GM12892 (cell line): ENCODE results near the gene RARB.

Experiments used
- DNase-seq: peaks from one replicate; pipeline ENCODE4 v3.0.0; 2011; ENCODE audit not compliant: insufficient read length
- FAIRE-seq: peaks from 2 replicates; lab custom pipeline; 2011; peaks lifted over from hg19 to GRCh38; lab: Jason Lieb, UNC
- POLR2A ChIP-seq: IDR thresholded peaks from 2 replicates; pipeline ENCODE4 v1.6.1; 2011; ENCODE audit warnings: low read depth, low read length, control low read depth
- POLR2AphosphoS5 ChIP-seq: IDR thresholded peaks from 2 replicates; pipeline ENCODE4 v1.6.1; 2011; ENCODE audit warnings: low read depth, low read length, control low read depth
- TAF1 ChIP-seq: IDR thresholded peaks from 2 replicates; pipeline ENCODE4 v1.6.1; 2011; ENCODE audit warnings: low read depth, mild to moderate bottlenecking, control low read depth, low read length, borderline replicate concordance

RARB gene

GRCh38 chr3:25438791-25439555 lies 10.9 kb downstream of the RARB start:
- TF ChIP-seq POLR2AphosphoS5 (no peak), POLR2A (no peak), TAF1 (no peak)
- FAIRE-seq (no peak), DNase-seq (no peak)

GRCh38 chr3:25441234-25441856 lies 13.3 kb downstream of the RARB start:
- FAIRE-seq (no peak), DNase-seq (no peak)
- TF ChIP-seq POLR2AphosphoS5 (no peak), POLR2A (no peak), TAF1 (no peak)

- TF ChIP-seq POLR2AphosphoS5: no peak
- no peak for TF ChIP-seq TAF1
- no peak for TF ChIP-seq POLR2A
- DNase-seq: no peak
- FAIRE-seq: no peak
Observed at GRCh38 chr3:25442486-25442885, 14.4 kb downstream of the RARB start.

- FAIRE-seq: no peak
- TF ChIP-seq POLR2AphosphoS5 (no peak), TAF1 (no peak), POLR2A (no peak)
Observed at GRCh38 chr3:25444273-25444672, 16.2 kb downstream of the RARB start.

GRCh38 chr3:25445731-25446130 lies 17.7 kb downstream of the RARB start:
- no peak for DNase-seq
- no peak for TF ChIP-seq POLR2A
- TF ChIP-seq POLR2AphosphoS5: no peak
- TF ChIP-seq TAF1: no peak
- FAIRE-seq: no peak

More at GRCh38 chr3:25444273-25444672, 16.2 kb downstream of the RARB start:
- DNase-seq: no peak

GRCh38 chr3:25447285-25447684 lies 19.2 kb downstream of the RARB start:
- DNase-seq (no peak), FAIRE-seq (no peak)
- TF ChIP-seq POLR2A: no peak
- TF ChIP-seq TAF1: no peak
- no peak for TF ChIP-seq POLR2AphosphoS5

- no peak for DNase-seq
- TF ChIP-seq TAF1: no peak
- no peak for TF ChIP-seq POLR2AphosphoS5
- no peak for TF ChIP-seq POLR2A
- no peak for FAIRE-seq
Observed at GRCh38 chr3:25447925-25448324, 19.9 kb downstream of the RARB start.

- DNase-seq (no peak), FAIRE-seq (no peak)
- TF ChIP-seq POLR2AphosphoS5 (no peak), TAF1 (no peak), POLR2A (no peak)
Observed at GRCh38 chr3:25448750-25449692, 21.0 kb downstream of the RARB start.

- no peak for DNase-seq
- TF ChIP-seq POLR2AphosphoS5: no peak
- no peak for TF ChIP-seq POLR2A
- no peak for TF ChIP-seq TAF1
- no peak for FAIRE-seq
Observed at GRCh38 chr3:25449857-25450256, 21.8 kb downstream of the RARB start.

- DNase-seq (no peak), FAIRE-seq (no peak)
- TF ChIP-seq TAF1: no peak
- no peak for TF ChIP-seq POLR2AphosphoS5
- TF ChIP-seq POLR2A: no peak
Observed at GRCh38 chr3:25452192-25452591, 24.1 kb downstream of the RARB start.

GRCh38 chr3:25452740-25453139 lies 24.7 kb downstream of the RARB start:
- DNase-seq (no peak), FAIRE-seq (no peak)
- TF ChIP-seq POLR2A (no peak), POLR2AphosphoS5 (no peak), TAF1 (no peak)
